Mesendoderm (in vitro differentiated cells): ENCODE data around the gene PLTP.

Source experiments
- DNase-seq: peaks from one replicate; pipeline ENCODE4 v3.0.0; 2013
- H2AK5ac ChIP-seq: 2 replicates; pipeline ENCODE4 v1.6.1; 2013; ENCODE audit warnings: low read length, inconsistent platforms
- H2BK120ac ChIP-seq: 2 replicates; pipeline ENCODE4 v1.6.1; 2013; ENCODE audit warnings: low read depth, mild to moderate bottlenecking, low read length, moderate library complexity, mixed read lengths
- H2BK15ac ChIP-seq: replicated peaks from 2 replicates; pipeline ENCODE4 v1.6.1; 2013; ENCODE audit warnings: low read depth, mild to moderate bottlenecking, moderate library complexity
- H2BK5ac ChIP-seq: 2 replicates; pipeline ENCODE4 v1.6.1; 2013; ENCODE audit warnings: low read length, inconsistent platforms
- H3K18ac ChIP-seq: 2 replicates; pipeline ENCODE4 v1.6.1; 2013; ENCODE audit warnings: mild to moderate bottlenecking, low read length, mixed read lengths
- H3K23ac ChIP-seq: one replicate; pipeline ENCODE4 v1.6.1; 2013; ENCODE audit warnings: low read length
- H3K27ac ChIP-seq: 2 replicates; pipeline ENCODE4 v1.5.1; 2013; ENCODE audit warnings: low read depth, mild to moderate bottlenecking, inconsistent platforms, low read length, moderate library complexity
- H3K27me3 ChIP-seq: 2 replicates; pipeline ENCODE4 v1.6.1; 2013; ENCODE audit warnings: low read length, control low read depth, mild to moderate bottlenecking, inconsistent platforms; ENCODE audit not compliant: insufficient read depth, poor library complexity
- H3K36me3 ChIP-seq: 2 replicates; pipeline ENCODE4 v1.6.1; 2013; ENCODE audit warnings: low read length, inconsistent platforms; ENCODE audit not compliant: control insufficient read depth, insufficient read depth
- H3K4ac ChIP-seq: one replicate; pipeline ENCODE4 v1.6.1; 2013; ENCODE audit warnings: low read depth, mild to moderate bottlenecking, low read length, moderate library complexity
- H3K4me1 ChIP-seq: 2 replicates; pipeline ENCODE4 v1.6.1; 2013; ENCODE audit warnings: low read depth, low read length, inconsistent platforms; ENCODE audit not compliant: control insufficient read depth
- H3K4me2 ChIP-seq: 2 replicates; pipeline ENCODE4 v1.6.1; 2013; ENCODE audit warnings: low read length
- H3K4me3 ChIP-seq: 2 replicates; pipeline ENCODE4 v1.5.1; 2013; ENCODE audit warnings: mild to moderate bottlenecking, low read length
- H3K56ac ChIP-seq: one replicate; pipeline ENCODE4 v1.6.1; 2013; ENCODE audit warnings: low read length
- H3K79me1 ChIP-seq: 2 replicates; pipeline ENCODE4 v1.6.1; 2013; ENCODE audit warnings: low read length, inconsistent platforms
- H3K79me2 ChIP-seq: 2 replicates; pipeline ENCODE4 v1.6.1; 2013; ENCODE audit warnings: mild to moderate bottlenecking, low read length; ENCODE audit not compliant: control insufficient read depth, insufficient read depth
- H3K9ac ChIP-seq: 2 replicates; pipeline ENCODE4 v1.6.1; 2013; ENCODE audit warnings: low read length, inconsistent platforms
- H4K5ac ChIP-seq: one replicate; pipeline ENCODE4 v1.6.1; 2013; ENCODE audit warnings: low read length
- H4K8ac ChIP-seq: one replicate; pipeline ENCODE4 v1.6.1; 2013; ENCODE audit warnings: low read depth, mild to moderate bottlenecking, control low read depth, low read length, moderate library complexity
- WGBS: extraction: QIAGEN DNeasy Blood & Tissue Kit; methylation state at CpG from one replicate; pipeline ENCODE4 v1.1.7; 2013; ENCODE audit warnings: low lambda C conversion rate, missing lambda C conversion rate; ENCODE audit not compliant: insufficient coverage; ENCODE audit errors: extremely low coverage; 5-methylcytosine and 5-hydroxymethylcytosine counted together

PLTP gene

DNA sequence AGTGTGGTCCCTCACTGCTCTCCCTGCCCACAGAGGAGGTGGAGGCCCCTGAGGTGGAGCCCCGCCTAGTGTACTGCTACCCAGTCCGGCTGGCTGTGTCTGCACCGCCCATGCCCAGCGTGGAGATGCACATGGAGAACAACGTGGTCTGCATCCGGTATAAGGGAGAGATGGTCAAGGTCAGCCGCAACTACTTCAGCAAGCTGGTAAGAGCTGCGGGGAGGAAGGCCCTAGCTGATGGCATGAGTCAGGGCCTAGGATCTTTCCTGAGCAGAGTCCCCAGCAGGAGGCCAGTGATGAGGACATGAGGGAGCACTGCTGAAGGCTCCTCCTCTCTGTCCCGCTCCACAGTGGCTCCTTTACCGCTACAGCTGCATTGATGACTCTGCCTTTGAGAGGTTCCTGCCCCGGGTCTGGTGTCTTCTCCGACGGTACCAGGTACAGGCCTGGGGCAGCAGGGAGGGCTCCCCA, 33.8 kb upstream of the PLTP start:
- no CpG with 5 or more reads among the region's 13 CpGs for WGBS
- H3K18ac ChIP-seq, result no peak overlapping the region
- peaks cover 37% of the 10 kb centered on the region for H3K36me3 ChIP-seq
- H2AK5ac ChIP-seq, result no peak overlapping the region
- H2BK15ac ChIP-seq, result no peak overlapping the region
- no peak overlapping the region for H3K27ac ChIP-seq
- no peak overlapping the region for H3K4ac ChIP-seq
- no peak overlapping the region for H2BK120ac ChIP-seq
- no peak overlapping the region for H3K4me3 ChIP-seq
- H3K4me1 ChIP-seq, result no peaks in the 10 kb centered on the region
- no peak overlapping the region for H3K56ac ChIP-seq
- H4K5ac ChIP-seq, result no peak overlapping the region
- H3K79me2 ChIP-seq, result no peaks in the 10 kb centered on the region
- peak; percentile 56 for DNase-seq
- H3K4me2 ChIP-seq, result no peak overlapping the region
- H3K23ac ChIP-seq, result no peak overlapping the region
- H4K8ac ChIP-seq, result no peak overlapping the region
- no peak overlapping the region for H3K9ac ChIP-seq
- H2BK5ac ChIP-seq, result no peak overlapping the region
- no peaks in the 10 kb centered on the region for H3K79me1 ChIP-seq
- H3K27me3 ChIP-seq, result no peaks in the 10 kb centered on the region

DNA sequence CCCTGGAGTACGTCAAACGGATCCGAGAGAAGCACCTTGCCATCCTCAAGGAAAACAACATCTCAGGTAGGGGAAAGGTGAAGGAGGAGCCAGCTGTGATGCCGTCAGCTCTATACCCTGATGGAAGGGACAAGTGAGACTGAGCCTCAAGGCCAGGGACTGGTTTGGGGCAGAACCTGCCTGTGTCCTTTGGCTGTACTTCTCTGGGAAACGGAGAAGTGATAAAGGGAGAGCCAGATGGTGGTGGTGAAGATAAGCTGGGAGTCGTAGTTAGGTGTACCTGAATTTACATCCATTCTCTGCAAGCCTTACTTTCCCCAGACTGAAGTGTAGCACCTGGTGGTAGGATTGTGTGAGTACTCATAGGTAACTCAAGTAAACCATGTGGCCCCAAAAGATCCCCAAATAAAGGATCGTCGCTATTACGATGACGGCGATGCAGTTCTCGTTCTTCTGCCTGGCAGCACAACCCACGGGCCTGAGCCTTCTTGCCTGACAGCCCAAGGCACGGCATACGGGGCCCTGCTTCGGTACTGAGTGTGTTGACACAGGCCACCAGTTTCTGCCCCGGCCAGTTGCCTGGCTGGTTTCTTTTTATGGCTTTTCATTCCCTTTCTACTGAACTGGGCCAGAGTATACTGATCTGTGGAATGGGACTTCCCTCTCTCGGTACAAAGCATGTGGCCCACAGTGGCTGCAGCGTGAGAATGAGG, 33.2 kb upstream of the PLTP start:
- Histone ChIP-seq H3K56ac (no peak overlapping the region), H2BK15ac (no peak overlapping the region), H3K18ac (no peak overlapping the region), H3K4ac (no peak overlapping the region), H3K4me2 (no peak overlapping the region), H3K4me3 (no peak overlapping the region), H3K9ac (no peak overlapping the region), H4K8ac (no peak overlapping the region), H2AK5ac (no peak overlapping the region), H3K79me2 (no peaks in the 10 kb centered on the region), H2BK5ac (no peak overlapping the region), H3K27ac (no peak overlapping the region), H3K4me1 (no peaks in the 10 kb centered on the region), H3K23ac (no peak overlapping the region), H3K27me3 (no peaks in the 10 kb centered on the region), H3K79me1 (no peaks in the 10 kb centered on the region), H3K36me3 (peaks cover 36% of the 10 kb centered on the region), H2BK120ac (no peak overlapping the region), H4K5ac (no peak overlapping the region)
- whole genome bisulfite sequencing, result no CpG with 5 or more reads among the region's 19 CpGs
- peak; percentile 40 for DNase-seq

DNA sequence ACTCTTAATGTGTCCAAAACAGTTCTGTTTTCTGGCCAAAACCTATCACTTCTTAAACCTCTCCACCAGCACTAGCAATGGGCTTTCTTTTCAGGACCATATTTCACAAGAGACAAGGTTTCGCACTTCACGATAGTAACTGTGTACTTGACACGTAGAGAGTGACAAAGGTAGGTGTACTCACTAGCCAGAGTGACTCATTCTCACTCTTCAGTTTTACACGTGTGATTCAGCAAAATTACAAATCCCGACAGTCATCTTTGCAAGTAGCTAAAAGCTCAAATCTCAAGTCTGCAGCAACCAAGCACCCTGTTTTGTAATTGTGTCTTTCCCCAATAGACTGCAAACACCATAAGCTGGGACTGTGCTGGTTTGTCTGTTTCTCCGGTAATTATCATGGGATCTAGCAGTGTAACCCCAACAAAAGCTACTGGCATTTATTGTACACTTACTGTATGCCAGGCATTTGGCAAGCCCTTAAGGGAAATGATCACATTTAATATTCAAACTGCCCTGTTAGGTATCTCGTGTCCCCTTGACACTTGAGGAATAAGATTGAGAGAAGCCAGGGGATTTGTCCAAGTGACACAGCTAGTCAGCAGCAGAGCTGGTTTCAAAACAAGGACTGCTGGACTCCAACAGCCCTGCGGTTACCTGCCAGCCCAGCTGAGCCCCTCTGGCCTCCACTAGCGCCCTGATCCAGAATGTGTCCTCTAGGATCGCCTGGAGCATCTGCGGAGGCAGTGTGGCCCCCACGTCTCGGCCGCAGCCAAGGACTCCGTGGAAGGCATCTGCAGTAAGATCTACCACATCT, 32.4 kb upstream of the PLTP start:
- H3K79me1 ChIP-seq, result peaks cover under 1% of the 10 kb centered on the region
- H3K27ac ChIP-seq, result no peak overlapping the region
- H3K79me2 ChIP-seq, result no peaks in the 10 kb centered on the region
- WGBS, result no CpG with 5 or more reads among the region's 15 CpGs
- H3K4ac ChIP-seq, result no peak overlapping the region
- H3K27me3 ChIP-seq, result no peaks in the 10 kb centered on the region
- H2AK5ac ChIP-seq, result no peak overlapping the region
- no peak overlapping the region for H3K23ac ChIP-seq
- no peaks in the 10 kb centered on the region for H3K4me1 ChIP-seq
- no peak overlapping the region for H4K5ac ChIP-seq
- H2BK15ac ChIP-seq, result no peak overlapping the region
- no peak overlapping the region for H3K9ac ChIP-seq
- H2BK5ac ChIP-seq, result no peak overlapping the region
- H3K4me2 ChIP-seq, result no peak overlapping the region
- H2BK120ac ChIP-seq, result no peak overlapping the region
- DNase-seq, result no peak
- no peak overlapping the region for H3K4me3 ChIP-seq
- no peak overlapping the region for H4K8ac ChIP-seq
- peaks cover 37% of the 10 kb centered on the region for H3K36me3 ChIP-seq
- H3K18ac ChIP-seq, result no peak overlapping the region
- no peak overlapping the region for H3K56ac ChIP-seq

DNA sequence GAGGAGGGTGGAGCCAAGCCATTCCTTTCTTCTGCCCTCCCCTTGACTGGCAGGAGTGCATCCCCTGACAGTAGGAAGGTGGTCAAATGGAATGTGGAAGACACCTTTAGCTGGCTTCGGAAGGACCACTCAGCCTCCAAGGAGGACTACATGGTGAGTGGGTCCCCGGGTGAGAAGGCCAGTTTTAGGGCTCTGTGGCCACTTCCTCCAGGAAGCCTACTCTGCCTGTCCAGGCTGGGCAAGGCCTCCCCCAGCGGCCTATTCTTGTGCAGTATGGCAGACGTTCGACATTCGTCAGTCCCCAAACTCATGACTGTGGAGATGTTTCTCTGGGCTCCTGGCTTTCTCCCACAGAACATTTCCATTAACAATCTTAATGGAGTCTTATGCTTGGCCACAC, 31.7 kb upstream of the PLTP start:
- Histone ChIP-seq H3K9ac (no peak overlapping the region), H3K79me1 (peaks cover 2% of the 10 kb centered on the region), H3K36me3 (peaks cover 37% of the 10 kb centered on the region), H3K4ac (no peak overlapping the region), H2BK15ac (no peak overlapping the region), H3K4me1 (no peaks in the 10 kb centered on the region), H3K4me3 (no peak overlapping the region), H4K5ac (no peak overlapping the region), H4K8ac (no peak overlapping the region), H3K4me2 (no peak overlapping the region), H2BK5ac (no peak overlapping the region), H3K23ac (no peak overlapping the region), H3K79me2 (no peaks in the 10 kb centered on the region), H2AK5ac (no peak overlapping the region), H3K18ac (no peak overlapping the region), H2BK120ac (no peak overlapping the region), H3K56ac (no peak overlapping the region), H3K27ac (no peak overlapping the region), H3K27me3 (no peaks in the 10 kb centered on the region)
- WGBS, result no CpG with 5 or more reads among the region's 6 CpGs
- no peak for DNase-seq

DNA sequence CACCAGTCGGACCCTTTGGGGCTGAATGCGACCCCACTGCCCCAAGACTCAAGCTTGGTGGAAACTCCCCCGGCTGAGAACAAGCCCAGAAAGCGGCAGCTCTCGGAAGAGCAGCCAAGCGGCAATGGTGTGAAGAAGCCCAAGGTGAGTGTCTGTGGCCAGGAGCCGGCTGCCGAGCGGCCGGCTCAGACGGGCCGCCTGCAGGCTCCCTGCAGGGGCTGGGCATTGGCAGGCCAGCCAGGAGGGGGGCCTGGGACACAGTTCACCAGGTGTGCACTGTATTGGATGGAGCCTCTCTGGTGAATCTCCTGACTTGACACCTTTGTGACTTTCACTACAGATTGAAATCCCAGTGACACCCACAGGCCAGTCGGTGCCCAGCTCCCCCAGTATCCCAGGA, 28.5 kb upstream of the PLTP start:
- no CpG with 5 or more reads among the region's 13 CpGs for WGBS

More for the DNA sequence above, 28.5 kb upstream of the PLTP start:
- Histone ChIP-seq H3K79me1 (peaks cover 9% of the 10 kb centered on the region), H3K4me3 (no peak overlapping the region), H3K27ac (no peak overlapping the region), H2BK120ac (no peak overlapping the region), H3K56ac (no peak overlapping the region), H3K4ac (no peak overlapping the region), H3K4me1 (peaks cover 2% of the 10 kb centered on the region), H3K79me2 (peaks cover 4% of the 10 kb centered on the region), H2BK15ac (no peak overlapping the region), H2AK5ac (no peak overlapping the region), H3K4me2 (no peak overlapping the region), H3K9ac (no peak overlapping the region), H3K36me3 (peaks cover 25% of the 10 kb centered on the region), H4K5ac (no peak overlapping the region), H3K27me3 (no peaks in the 10 kb centered on the region), H3K23ac (no peak overlapping the region), H2BK5ac (no peak overlapping the region), H3K18ac (no peak overlapping the region), H4K8ac (no peak overlapping the region)
- no peak for DNase-seq
